Adrenal gland (tissue), 5 donors: ENCODE results near the gene ATP4A.

ENCODE experiments used
- CTCF ChIP-seq, 6 experiments: fragments of 450-650 bp in 4 of 6; fragments of 200-600 bp in 2 of 6; sonication (generic) in 1 of 6; IDR thresholded peaks; 1 replicate in 5 of 6; 2 replicates in 1 of 6; pipeline versions ENCODE4 v1.5.1 to v1.8.0; 2016 to 2021; ENCODE audit warnings: antibody characterized with exemption in 6 of 6, mild to moderate bottlenecking in 2 of 6, moderate library complexity in 1 of 6
- POLR2A ChIP-seq, 2 donors: fragments of 450-650 bp; IDR thresholded peaks; one replicate each; pipeline ENCODE4 v1.6.1; 2017; ENCODE audit warnings: antibody characterized with exemption in 2 of 2, mild to moderate bottlenecking in 2 of 2, moderate library complexity in 1 of 2
- donor health status: DM: no; HTN: no; CAD: no.

GRCh38 chr19:35519291-35519690 lies 44.2 kb downstream of the ATP4A start:
- TF ChIP-seq CTCF (IDR thresholded peaks at IDR 0.05) (no peak), POLR2A (IDR thresholded peaks at IDR 0.05) (no peak)
